ENCODE results near the gene HOXB4. TPM values are rescaled to one million over a fixed set of nuclear protein-coding genes. Genes with fewer than 3 reads are reported as not detected.

The HOXB4 gene
- total RNA-seq, 1 donor, result 6.5 TPM

DNA sequence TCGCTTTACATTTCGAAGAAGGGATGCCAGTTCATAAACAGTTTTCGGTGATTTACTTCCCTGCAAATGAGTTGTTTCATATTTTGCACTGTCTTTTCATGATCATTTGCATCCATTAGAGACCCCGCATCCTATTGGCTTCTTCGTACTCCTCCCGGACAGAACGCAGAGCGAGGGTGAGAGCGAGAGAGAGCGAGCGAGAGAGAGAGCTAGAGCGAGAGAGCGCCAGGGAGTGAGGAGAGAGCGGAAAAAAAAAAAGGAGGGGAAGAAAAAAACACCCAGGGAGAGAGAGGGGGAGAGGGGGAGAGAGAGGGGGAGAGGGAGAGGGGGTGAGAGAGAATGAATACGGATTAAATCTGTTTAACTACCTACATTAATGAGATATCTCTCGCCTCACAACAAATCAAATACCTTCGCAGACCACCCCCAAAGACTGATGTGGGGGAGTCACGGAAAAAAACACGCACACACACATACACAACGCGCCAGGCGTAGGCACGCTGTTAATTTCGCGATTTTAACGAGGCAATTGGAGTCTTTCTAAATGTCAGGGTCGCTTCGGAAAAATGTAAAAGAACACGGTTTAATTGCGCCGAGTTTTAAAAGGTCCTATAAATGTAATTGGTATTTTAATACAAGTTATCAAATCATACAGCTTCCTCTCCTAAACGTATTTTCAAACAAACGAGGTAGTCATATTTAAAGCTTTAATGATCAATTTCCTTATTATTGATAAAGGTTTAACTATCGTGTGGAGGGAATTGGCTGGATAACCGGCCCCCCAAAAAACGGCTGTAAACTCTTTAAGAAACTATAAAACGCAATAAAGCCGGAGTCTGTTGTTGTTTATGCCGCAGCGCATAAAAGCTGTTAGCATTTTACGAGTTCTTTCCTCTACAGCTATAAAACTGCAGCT lies 37.2 kb upstream of the HOXB4 start, which contains the start of gene HOXB8:
Gene HOXB8, minus strand, starts transcription at position 246 of the 916 bp plus-strand sequence. CDS start 588 bp downstream, outside the sequence.
- DNase-seq (ENCODE audit: low read depth in 2 of 3, low spot score in 2 of 3), result no peak

DNA sequence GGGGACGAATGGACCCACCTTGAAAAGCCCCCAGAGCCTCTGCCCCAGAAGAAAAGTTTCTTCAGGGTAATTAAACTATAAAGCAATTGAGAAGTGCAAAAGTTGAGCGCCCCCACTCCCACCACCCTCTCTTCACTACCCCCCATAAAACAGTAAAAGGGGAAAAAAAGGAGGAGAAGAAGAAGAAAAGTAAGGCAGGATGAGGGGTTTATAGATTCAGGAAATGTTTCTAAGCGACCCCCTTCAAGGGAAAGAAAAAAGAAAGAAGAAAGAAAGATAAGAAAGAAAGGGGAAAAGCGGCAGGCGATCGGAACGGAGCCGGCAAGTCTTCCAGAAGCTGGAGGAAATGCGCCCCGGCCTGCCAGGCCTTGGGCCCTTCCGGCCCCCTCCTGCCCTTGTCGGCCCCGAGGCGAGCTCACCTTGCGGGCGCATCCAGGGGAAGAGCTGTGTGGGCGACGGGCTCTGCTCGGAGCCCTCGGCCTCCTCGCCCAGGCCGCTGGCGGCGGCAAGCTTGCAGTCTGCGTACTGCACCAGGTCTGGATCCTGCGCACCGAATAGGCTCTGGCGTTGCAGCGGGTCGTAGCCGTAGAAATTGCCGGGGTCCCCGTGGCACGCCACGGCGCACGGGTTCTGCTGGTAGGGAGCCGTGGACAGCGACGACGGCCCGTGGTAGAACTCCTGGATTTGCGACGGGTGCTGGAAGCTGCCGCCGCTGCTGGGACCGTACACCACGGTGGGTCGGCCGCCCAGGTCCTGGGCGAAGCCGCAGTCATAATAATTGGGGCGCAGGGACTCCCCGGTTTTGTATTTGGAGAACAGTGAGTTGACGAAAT lies 35.9 kb upstream of the HOXB4 start:
- no peak for DNase-seq (ENCODE audit: low read depth in 2 of 3, low spot score in 2 of 3)

DNA sequence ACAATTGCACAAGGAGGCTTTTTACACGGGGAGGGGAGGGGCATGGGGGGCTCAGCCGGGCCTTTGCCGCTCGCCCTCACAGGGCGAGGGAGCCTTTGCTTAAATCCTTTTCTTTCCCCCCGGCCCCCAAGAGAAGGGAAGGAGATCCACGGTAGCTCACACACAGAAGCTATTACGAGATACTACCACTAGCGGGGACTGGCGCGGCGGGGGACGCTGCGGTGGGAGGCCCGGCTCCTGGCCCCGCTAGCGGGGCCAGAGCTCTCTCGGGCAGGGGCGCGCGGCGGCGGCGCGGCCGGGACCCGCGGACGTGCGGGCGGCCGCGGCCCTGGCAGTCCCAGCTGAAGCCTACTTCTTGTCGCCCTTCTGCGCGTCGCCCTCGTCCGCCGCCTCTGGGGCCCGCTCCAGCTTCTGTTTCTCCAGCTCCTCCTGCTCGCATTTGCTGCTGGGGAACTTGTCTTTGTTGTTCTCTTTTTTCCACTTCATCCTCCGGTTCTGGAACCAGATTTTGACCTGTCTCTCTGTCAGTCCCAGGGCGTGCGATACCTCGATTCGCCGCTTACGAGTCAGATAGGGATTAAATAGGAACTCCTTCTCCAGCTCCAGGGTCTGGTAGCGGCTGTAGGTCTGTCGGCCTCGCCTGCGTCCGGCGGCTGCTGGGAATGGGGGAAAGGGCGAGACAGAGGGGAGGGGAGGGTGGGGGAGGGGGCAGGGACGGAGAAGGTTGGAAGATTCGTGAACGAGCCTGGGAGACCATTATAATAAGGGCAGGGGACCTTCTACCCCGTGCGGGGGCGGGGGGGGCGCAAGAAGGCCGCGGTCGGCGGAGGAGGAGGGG lies 34.9 kb upstream of the HOXB4 start:
- peak in 2 of 3 donors; percentile 67 to 68 for DNase-seq (ENCODE audit: low read depth in 2 of 3, low spot score in 2 of 3)

DNA sequence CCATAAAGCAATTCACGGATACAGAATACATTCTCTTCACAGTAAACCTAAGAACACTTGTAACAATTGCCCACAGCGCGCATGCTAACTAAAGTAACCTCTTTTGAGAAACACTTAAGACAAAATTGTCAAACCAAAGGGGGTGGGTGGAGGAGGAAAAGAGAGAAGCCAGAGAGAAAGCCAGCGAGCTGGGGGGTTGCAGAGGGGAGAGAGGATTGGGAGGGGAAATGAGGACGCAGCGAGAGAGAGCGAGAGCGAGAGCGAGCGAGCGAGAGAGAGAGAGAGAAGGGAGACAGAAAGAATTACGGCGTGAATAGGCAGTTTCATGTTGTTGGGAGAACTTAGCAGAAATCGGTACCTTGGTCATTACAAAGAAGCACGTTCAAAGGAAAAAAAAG lies 34.3 kb upstream of the HOXB4 start:
- peak in 1 of 3 donors; percentile 46 for DNase-seq (ENCODE audit: low read depth in 2 of 3, low spot score in 2 of 3)

DNA sequence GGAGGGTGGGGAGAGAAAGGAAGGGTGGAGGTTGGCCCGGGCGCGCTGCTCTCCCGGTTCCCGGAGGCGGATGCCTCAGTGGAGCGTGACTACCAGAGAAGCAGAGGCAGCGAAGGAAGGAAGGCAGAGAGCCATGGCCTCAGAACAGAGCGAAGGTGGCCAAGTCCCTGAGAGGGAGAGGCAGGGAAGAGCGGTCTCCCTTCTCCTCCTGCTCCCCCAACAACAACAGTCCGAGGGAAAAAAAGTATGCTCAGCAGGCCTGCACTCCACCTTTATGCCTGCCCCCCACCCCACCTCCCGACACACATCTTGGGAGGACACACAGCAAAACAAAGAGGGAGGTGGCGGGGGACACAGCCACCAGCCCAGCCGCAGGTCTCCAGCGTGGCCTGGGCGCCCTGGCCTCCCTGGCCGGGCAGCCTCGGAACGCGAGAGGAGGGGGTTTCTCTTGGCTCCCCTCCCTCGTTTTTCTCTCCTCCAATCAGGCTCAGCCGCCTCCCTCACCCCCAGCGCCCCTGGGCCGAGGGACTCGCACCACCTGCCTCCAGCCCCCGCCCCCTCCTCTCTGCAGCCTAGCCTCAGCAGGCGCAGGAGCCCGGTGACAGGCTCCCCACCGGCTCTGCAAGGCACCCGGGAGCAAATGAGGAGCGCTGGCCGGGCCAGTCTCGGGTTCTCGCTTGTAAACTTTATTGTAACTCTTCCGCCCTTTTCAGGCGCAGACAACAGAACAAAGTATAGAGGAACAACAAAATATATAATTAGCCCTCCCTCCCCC lies 33.7 kb upstream of the HOXB4 start:
- no peak for DNase-seq (ENCODE audit: low read depth in 2 of 3, low spot score in 2 of 3)

DNA sequence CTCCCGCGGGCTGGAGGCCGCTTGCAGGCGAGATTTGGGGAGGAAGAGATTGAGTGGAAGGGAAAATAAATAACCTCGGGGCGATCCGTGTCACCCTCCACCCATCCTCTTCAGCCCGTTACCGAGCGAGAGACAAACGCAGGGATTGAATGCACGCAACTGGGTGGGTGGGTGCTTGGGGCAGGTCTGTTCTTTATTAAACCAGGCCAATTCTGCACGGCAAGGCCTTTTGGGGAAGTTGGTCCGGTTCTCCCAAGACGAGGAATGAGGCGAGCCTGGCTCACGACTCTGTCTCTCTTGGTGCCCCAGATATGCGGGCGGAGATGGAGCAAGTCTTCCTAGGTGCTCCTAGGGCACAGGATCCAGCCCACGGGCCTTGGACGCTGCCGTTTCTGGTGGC lies 33.1 kb upstream of the HOXB4 start:
- DNase-seq (ENCODE audit: low read depth in 2 of 3, low spot score in 2 of 3), result no peak

DNA sequence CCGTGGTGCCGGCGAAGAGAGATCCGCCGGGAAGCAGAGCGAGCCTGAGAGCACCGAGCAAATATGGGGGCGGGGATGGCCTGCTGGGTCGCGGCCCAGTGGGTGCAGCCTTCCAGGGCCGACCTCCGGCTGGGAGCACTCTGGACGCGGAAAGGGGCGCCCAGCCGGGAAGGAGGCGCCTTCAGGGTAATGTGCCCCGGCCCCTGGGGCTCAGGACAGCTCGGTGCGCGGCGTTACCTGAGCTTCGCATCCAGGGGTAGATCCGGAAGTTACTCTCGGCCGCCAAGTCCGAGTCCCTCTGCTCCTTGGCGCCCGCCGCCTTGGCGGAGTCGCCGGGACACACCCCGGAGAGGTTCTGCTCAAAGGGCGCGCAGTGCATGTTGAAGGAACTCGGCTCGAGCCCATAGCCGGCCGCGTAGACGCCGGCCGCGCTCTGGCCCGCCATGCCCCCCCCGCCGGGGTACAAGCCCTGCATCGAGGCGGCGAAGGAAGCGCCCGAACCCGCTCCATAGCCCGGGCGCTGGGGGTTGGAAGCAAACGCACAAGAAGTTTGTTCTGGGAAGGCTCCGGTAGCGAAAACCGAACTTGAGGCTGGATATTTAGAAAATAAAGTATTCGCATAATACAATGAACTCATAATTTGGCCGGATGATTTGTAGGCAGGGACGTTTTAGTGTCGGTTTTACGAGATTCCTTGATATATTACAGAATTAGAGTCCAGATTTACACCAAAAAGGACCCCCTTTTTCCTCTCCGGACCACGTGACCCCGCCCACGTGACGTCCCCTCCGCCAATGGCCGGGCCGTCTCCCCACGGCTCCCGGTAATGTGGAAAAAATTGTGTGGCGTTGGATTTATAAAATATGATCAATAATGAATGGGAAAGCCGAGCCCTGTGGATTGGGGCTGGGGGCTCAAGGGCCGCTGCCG lies 32.4 kb upstream of the HOXB4 start, which contains the start of gene HOXB7:
Gene HOXB7, minus strand, starts transcription at position 736 of the 930 bp plus-strand sequence. Its CDS starts 99 bp downstream, at position 637.
- DNase-seq (ENCODE audit: low read depth in 2 of 3, low spot score in 2 of 3), result peak in 1 of 3 donors; percentile 39

DNA sequence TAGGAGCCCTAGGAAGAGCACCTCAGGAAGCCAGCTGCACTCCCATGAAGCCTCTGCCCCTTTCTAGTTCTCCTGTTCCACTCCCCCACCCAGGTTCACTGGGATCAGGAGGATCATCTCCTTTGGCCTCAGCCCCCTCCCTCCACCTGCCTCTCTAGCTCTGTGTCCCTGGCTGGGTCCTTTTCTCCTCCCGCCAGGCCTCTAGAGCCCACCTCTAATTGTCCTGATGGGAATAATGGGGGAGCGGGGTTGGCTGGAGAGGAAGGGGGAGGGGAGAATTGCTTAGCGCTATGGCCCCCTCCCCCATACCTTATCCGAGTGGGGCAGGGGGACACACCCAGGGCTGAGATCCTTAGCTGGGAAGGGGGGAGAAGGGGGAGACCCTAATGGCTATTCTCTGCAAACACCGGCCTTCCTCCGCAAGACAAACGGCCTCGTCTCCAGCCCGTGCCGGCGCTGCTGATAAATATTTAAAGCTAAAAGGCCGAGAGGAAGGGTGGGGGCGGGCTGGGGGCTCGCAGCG lies 31.7 kb upstream of the HOXB4 start:
- DNase-seq (ENCODE audit: low read depth in 2 of 3, low spot score in 2 of 3), result no peak

DNA sequence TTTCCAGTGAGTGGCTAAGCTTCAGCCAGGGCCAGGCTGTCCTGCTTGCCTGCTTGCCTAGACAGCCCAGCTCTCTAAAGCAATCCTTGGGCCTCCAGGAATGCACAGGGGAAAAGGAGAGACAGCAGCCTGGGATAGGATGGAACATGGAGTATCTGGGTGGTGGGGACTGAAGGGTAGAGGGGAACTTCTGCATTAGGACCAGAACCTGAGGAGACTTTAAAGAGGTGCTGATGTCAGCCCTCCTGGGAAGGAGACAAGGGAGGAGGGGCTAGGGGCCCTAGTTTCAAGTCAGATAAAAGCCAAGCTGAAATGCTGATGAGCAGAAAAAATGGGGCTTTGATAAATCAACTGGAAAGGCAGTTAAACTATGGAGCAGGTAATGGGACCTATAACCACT lies 30.9 kb upstream of the HOXB4 start:
- no peak for DNase-seq (ENCODE audit: low read depth in 2 of 3, low spot score in 2 of 3)

DNA sequence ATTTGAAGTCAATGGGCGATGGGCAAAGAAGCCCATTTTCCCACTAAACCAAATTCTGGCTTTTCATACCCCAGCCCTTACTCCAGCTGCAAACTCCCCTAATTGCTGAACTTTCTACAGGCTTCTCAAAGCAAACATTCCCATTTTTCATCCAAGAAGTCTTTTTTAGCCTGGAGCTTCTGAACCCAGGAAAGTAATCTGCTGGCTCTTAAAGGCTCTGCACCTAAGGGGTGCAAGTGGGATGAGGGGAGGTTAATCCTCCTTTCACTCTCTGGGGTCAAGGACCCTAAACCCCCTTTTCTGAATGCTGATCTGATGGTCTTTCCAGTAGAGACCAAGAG lies 30.3 kb upstream of the HOXB4 start:
- DNase-seq (ENCODE audit: low read depth in 2 of 3, low spot score in 2 of 3), result no peak

DNA sequence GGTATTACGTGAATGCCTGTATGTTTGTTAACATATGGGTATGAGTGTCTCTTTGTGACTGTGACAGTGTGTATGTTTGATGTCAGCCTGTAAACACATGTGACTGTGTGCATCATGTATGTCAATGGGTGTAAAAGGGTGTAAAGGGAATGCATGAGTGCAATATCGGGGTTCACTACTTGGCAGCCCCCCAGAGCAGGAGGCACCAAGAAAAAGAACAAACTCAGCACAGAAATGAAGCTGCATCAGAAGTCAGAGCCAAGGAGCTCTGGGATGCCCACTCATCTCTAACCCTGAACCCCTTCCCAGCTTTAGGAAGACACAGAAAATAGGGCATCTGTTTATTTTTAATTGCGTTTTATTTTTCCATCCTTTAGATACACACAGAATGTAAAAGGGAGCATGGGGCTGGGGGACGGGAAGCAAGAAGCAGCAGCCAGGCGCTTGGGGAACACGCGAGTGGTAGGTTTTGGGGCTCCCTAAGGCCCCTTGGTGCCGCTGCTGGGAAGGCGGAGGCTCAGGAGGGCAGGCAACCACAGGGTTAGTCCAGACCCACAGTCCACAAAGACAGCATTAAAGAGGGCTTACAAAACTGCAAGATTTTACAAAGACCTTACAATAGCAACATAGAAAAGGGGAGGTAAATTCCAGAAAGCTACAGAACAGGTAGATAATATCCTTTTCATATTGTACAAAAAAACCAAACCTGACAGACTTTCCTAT lies 28.9 kb upstream of the HOXB4 start:
- DNase-seq (ENCODE audit: low read depth in 2 of 3, low spot score in 2 of 3), result no peak

DNA sequence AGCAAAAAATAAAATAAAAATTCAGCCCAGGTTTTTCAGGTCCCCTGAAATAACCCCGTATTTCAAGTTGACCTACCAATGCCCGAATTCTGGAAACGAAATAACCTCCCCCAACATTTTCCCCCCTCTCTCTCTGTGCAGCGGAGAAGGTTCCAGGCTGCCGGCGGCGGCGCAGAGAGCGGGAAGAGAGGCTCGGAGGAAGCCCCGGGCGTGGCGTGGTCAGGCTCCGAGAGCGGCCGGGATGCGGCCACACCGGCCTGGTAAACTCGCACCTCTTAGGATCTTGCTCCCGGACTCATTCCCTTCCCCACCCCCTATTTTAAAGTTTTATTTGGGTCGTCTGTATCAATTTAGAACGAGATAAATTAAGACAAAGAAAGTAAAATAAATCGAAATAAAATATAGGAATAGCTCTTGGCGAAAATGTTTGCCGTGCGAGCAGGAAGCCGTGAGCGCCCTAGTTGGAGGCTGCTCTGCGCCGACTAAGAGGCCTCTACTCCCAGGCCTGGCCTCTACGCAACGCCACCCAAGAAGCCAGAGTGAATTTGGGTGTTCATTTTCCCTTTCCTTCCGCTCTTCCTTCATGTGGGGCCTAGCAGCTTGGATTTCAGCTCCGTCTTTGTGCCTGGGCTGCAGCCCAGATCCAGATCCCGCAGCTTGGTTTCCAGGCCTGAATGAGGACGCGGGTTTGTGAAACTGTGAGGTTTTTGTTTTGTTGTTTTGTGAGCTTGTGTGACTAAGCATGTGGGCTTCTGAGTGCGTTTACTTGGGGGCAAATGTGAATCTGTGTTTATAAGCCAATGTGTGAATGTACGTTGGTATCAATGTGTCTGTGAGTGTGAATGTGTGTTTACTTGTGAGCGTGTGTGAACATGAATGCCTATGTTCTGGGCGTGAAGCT lies 28.1 kb upstream of the HOXB4 start:
- no peak for DNase-seq (ENCODE audit: low read depth in 2 of 3, low spot score in 2 of 3)

DNA sequence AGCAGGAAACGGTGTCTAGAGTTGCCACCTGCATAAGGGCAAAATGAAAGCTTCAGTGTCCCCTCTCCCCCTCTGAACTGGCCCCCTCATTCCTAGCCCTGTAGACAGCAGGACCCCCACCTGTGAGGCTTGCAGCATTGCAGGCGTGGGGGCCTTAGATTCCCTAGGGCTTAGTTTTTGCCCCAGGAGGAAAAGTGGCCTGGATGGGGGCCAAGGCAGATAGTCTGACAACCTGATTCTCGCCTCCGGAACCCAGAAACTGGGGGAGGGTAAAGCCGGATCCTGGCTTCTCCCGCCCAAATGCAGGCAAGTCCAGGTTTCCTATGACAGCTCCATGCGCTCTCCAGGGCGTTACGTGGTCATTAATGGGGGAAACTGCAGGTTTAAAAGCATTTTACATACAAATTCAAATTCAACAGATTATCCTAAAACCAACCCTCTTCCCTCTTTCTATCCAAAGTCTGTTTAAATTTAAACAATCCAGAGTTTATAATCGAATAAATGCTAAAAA lies 27.3 kb upstream of the HOXB4 start:
- DNase-seq (ENCODE audit: low read depth in 2 of 3, low spot score in 2 of 3), result no peak

DNA sequence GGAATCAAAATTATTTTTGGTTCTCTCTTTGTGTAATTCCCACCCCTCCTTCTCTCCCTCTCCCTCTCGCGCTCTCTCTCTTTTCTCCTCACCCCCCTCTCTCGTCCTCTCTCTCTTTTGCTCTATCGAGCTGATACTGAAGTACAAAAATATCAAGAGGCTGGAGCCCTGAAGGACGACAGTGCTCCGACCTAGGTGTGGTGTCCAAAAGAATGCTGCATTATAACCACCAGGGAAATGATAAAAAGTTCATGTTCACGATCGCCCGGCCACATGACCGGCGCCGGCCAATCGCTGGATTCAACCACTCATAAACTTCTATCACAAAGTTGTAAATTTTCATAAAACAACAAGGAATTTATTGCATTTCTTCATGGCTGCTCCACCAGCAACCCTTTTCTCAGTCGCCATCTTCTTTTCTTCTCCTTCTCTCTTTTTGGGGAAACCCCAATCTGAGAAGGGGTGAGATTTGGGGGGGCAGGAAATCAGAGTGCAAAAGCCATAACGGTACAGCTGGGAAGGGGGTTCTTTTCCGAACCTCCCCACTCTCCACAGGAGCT lies 26.7 kb upstream of the HOXB4 start, which contains the start of gene HOXB6:
Gene HOXB6, minus strand, starts transcription at position 217 of the 560 bp plus-strand sequence. CDS start 6,836 bp downstream, outside the sequence.
- DNase-seq (ENCODE audit: low read depth in 2 of 3, low spot score in 2 of 3), result no peak

DNA sequence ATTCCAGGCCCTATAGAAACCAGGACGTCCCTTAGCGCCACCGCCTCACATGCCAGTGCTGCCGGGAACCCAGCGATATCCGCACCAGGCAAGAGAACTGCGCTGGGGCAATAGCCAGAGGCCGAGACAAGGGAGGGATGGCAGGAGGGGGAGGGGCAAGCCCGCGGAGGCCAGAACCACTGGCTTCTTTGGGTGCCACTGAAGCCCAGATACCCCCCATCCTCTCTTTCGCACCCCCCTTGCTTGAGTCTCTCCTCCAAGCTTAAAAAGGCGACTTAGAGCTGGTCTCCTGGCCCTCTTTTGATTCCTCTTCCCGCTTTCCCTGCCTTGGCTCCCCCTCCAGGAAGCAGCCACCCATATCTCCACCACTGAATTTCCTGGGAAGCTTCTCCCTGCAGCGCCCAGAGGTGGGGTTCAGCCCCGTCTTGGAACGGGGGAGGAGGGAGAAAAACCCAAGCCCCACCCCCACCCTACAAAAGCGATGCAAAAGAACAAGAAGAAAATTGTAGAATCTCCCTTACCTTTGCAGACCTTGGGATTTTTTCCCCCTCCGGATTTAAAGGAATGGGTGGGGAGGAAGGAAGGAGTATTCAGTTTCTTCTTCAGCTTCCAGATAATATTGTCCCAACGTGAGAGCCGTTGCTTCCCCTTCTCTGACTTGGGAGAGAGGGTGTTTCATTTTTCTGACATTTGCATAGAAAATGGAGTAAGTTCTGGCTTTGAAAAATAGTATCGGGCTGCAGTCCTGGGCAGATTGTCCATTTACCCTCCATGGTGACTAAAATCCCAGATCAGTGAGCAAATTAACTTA lies 26.0 kb upstream of the HOXB4 start:
- no peak for DNase-seq (ENCODE audit: low read depth in 2 of 3, low spot score in 2 of 3)

All from hematopoietic multipotent progenitor cell (in vitro differentiated cells).